ENCODE measurements around the gene EIPR1. TPM values are rescaled to one million over a fixed set of nuclear protein-coding genes. Genes with fewer than 3 reads are reported as not detected.

Gene EIPR1
- total RNA-seq, 4 donors from 2014 or later = 24.9 to 46.2 (median 36.3) TPM

DNA sequence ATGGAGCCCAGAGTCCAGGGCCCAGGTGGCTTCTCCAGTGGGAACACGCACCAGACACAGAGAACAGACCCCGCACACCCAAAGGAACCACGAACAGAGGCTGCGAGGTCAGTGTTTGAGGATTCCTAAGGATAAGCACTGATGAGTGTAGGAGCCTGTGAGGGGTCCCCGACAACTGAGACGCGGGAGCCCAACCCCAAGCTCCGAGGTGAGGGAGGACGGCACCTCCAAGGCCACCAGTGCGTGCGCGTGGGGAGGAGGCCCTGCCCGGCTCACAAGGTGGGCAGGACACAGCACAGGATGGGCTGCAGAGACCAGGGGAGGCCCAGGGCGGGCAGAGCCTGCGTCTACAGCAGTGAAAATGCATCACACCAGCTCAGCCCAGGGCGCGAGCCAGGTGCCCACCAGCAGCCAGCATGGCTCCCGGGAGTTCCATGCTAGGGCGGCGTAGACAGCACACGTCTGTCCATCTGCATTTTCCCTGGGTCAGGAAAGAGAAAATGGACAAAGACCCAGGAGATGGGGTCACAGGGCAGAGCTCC lies 189.1 kb downstream of the EIPR1 start:
- Histone ChIP-seq H3K9me3 (no peaks in the 10 kb centered on the region), H3K27me3 (no peaks in the 10 kb centered on the region), H3K27ac (no peak overlapping the region), H3K4me1 (no peaks in the 10 kb centered on the region), H3K36me3 (peaks cover 3 to 83% (median 4%) of the 10 kb centered on the region in 3 donors), H3K4me3 (no peak overlapping the region)
- WGBS, 2 donors = 94% methylated on average over 16 to 21 of the region's 21 CpGs
- no peak for TF ChIP-seq POLR2A (IDR thresholded peaks at IDR 0.05)
- TF ChIP-seq EP300 (IDR thresholded peaks at IDR 0.05) = no peak
- TF ChIP-seq, protein P1, sequence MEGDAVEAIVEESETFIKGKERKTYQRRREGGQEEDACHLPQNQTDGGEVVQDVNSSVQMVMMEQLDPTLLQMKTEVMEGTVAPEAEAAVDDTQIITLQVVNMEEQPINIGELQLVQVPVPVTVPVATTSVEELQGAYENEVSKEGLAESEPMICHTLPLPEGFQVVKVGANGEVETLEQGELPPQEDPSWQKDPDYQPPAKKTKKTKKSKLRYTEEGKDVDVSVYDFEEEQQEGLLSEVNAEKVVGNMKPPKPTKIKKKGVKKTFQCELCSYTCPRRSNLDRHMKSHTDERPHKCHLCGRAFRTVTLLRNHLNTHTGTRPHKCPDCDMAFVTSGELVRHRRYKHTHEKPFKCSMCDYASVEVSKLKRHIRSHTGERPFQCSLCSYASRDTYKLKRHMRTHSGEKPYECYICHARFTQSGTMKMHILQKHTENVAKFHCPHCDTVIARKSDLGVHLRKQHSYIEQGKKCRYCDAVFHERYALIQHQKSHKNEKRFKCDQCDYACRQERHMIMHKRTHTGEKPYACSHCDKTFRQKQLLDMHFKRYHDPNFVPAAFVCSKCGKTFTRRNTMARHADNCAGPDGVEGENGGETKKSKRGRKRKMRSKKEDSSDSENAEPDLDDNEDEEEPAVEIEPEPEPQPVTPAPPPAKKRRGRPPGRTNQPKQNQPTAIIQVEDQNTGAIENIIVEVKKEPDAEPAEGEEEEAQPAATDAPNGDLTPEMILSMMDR (IDR thresholded peaks at IDR 0.05) = no peak
- no peak for DNase-seq (ENCODE audit: low spot score in 2 of 2)

DNA sequence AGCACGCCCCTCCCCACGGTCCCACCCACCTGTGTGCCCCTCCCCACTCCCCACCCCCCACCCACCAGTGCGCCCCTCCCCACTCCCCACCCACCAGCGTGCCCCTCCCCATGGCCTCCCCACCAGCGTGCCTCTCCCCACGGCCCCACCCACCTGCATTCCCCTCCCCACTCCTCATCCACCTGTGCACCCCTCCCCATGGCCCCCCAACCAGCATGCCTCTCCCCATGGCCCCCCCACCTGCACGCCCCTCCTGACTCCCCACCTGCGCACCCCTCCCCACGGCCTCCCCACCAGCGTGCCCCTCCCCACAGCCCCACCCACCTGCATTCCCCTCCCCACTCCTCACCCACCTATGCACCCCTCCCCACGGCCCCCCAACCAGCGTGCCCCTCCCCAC lies 190.2 kb downstream of the EIPR1 start:
- Histone ChIP-seq H3K4me3 (no peak overlapping the region), H3K4me1 (no peaks in the 10 kb centered on the region), H3K36me3 (peaks cover 2 to 73% (median 4%) of the 10 kb centered on the region in 3 donors), H3K27me3 (no peaks in the 10 kb centered on the region), H3K9me3 (no peaks in the 10 kb centered on the region), H3K27ac (no peak overlapping the region)
- WGBS, 2 donors = 94 to 100% methylated on average over 2 of the region's 12 CpGs
- no peak for TF ChIP-seq POLR2A (IDR thresholded peaks at IDR 0.05)
- TF ChIP-seq, protein P1 (IDR thresholded peaks at IDR 0.05) = no peak
- TF ChIP-seq EP300 (IDR thresholded peaks at IDR 0.05) = no peak
- no peak for DNase-seq (ENCODE audit: low spot score in 2 of 2)

DNA sequence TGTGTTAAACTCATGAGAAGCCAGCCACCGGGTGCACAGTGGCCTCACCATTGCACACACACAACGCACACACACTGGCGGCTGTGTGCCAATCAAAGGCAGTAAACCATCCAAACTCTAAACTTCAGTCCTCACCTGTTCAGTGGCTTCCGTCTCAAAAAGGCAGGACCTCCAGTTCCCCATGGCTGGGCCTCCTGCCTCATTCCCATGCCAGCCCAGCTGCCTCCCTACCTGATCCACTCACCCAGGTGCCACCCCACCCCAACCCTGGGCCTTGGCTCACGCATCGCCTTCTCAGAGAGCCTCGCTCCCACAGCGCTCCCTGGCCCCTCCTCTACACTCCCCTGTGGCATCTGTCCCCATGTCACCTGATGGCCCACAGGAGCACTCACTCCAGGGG lies 190.9 kb downstream of the EIPR1 start:
- no peak for DNase-seq (ENCODE audit: low spot score in 2 of 2)
- no peaks in the 10 kb centered on the region for H3K9me3 ChIP-seq
- no peaks in the 10 kb centered on the region for H3K27me3 ChIP-seq
- no peaks in the 10 kb centered on the region for H3K4me1 ChIP-seq
- peaks cover 0 to 66% (median 0%) of the 10 kb centered on the region in 3 donors for H3K36me3 ChIP-seq
- WGBS, 2 donors = 96 to 98% methylated on average over 8 of the region's 8 CpGs
- no peak overlapping the region for H3K27ac ChIP-seq
- TF ChIP-seq POLR2A (IDR thresholded peaks at IDR 0.05) (no peak), EP300 (IDR thresholded peaks at IDR 0.05) (no peak)
- TF ChIP-seq, protein P1 (IDR thresholded peaks at IDR 0.05) = no peak
- no peak overlapping the region for H3K4me3 ChIP-seq

DNA sequence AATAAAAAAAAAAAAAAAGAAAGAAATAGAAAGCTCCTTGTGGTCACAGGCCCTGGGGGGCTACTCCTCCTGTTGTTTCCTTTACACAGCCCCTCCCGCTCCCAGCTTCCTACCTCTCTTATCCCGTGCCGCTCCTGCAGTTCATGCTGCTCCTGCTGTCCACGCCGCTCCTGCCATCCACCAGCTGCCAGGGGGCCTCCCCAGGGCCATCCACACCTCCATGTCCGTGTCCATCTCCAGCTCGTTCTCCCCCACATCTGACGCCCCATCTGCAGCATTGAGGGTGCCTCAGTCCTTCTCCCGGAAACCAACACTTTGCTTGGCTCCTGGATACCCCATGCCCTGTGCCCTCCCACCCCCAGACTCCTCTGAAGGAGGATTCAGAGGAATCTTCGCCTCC lies 191.7 kb downstream of the EIPR1 start:
- Histone ChIP-seq H3K4me1 (no peaks in the 10 kb centered on the region), H3K9me3 (no peaks in the 10 kb centered on the region), H3K27me3 (no peaks in the 10 kb centered on the region), H3K27ac (no peak overlapping the region), H3K36me3 (peaks cover 0 to 57% (median 0%) of the 10 kb centered on the region in 3 donors), H3K4me3 (no peak overlapping the region)
- TF ChIP-seq EP300 (IDR thresholded peaks at IDR 0.05) (no peak), POLR2A (IDR thresholded peaks at IDR 0.05) (no peak)
- TF ChIP-seq, protein P1 (IDR thresholded peaks at IDR 0.05) = no peak
- WGBS, 2 donors = 93 to 96% methylated on average over 10 of the region's 10 CpGs
- DNase-seq (ENCODE audit: low spot score in 2 of 2) = no peak

DNA sequence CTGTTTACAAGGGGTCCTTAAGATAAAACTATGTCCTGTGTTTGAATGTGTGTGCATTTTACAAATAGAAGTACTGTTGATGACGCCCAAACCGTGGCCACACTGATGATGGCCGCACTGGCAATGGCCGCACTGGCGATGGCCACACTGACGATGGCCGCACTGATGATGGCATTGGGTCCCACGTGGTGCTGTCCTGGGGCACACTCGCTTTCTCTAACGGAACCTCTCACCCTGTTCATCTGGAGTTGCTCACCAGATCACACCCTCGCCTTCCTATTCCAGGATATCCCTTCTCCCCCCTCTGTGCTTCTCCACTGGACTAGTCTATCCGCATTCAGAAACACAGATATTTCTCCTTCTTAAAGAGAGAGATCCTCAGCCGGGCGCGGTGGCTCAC lies 192.4 kb downstream of the EIPR1 start:
- TF ChIP-seq, protein P1 (IDR thresholded peaks at IDR 0.05) = no peak
- TF ChIP-seq EP300 (IDR thresholded peaks at IDR 0.05) = no peak
- TF ChIP-seq POLR2A (IDR thresholded peaks at IDR 0.05) = no peak
- DNase-seq (ENCODE audit: low spot score in 2 of 2) = no peak
- Histone ChIP-seq H3K4me3 (no peak overlapping the region), H3K27me3 (no peaks in the 10 kb centered on the region), H3K4me1 (no peaks in the 10 kb centered on the region), H3K27ac (no peak overlapping the region), H3K36me3 (peaks cover 0 to 51% (median 0%) of the 10 kb centered on the region in 3 donors), H3K9me3 (no peaks in the 10 kb centered on the region)
- 90 to 95% methylated on average over 15 of the region's 15 CpGs for WGBS, 2 donors
